DOHH2 (cell line): ENCODE measurements around the gene THSD1.
"Not testable (repeated sequence)": the region's sequence is repeated elsewhere in the genome, so short reads cannot be mapped to it uniquely, and the experiment has no call there.

Source experiments
- H3F3A ChIP-seq: fragments of 200-600 bp; sonication (generic), shearing (Covaris generic); 2 replicates; pipeline ENCODE4 v1.6.0; 2016; ENCODE audit warnings: antibody characterized with exemption, mild to moderate bottlenecking; ENCODE audit not compliant: control insufficient read depth, insufficient read depth
- H3K27ac ChIP-seq: fragments of 200-600 bp; sonication (generic); 2 replicates; pipeline ENCODE4 v1.5.1; 2014; ENCODE audit warnings: low read depth, mild to moderate bottlenecking, low read length, moderate library complexity
- H3K27me3 ChIP-seq: fragments of 200-600 bp; sonication (generic); 2 replicates; pipeline ENCODE4 v1.6.1; 2014; ENCODE audit warnings: mild to moderate bottlenecking, low read length, mixed read lengths; ENCODE audit not compliant: control insufficient read depth
- H3K36me3 ChIP-seq: fragments of 200-600 bp; sonication (generic); 2 replicates; pipeline ENCODE4 v1.6.1; 2014; ENCODE audit warnings: mild to moderate bottlenecking, low read length, moderate library complexity, mixed read lengths; ENCODE audit not compliant: control insufficient read depth
- H3K4me1 ChIP-seq: fragments of 200-600 bp; sonication (generic); 2 replicates; pipeline ENCODE4 v1.6.1; 2014; ENCODE audit warnings: mild to moderate bottlenecking, low read length, mixed read lengths; ENCODE audit not compliant: control insufficient read depth
- H3K4me2 ChIP-seq: fragments of 200-600 bp; sonication (generic); 2 replicates; pipeline ENCODE4 v1.6.0; 2014; ENCODE audit warnings: mild to moderate bottlenecking, low read length, moderate library complexity
- H3K4me3 ChIP-seq: fragments of 200-600 bp; sonication (generic); 2 replicates; pipeline ENCODE4 v1.5.1; 2014; ENCODE audit warnings: mild to moderate bottlenecking, low read length, mixed read lengths
- H3K79me2 ChIP-seq: fragments of 200-600 bp; sonication (generic); 2 replicates; pipeline ENCODE4 v1.6.1; 2014; ENCODE audit warnings: mild to moderate bottlenecking, low read length, mixed read lengths; ENCODE audit not compliant: control insufficient read depth
- H3K9me2 ChIP-seq: fragments of 200-600 bp; sonication (generic); replicated peaks from 2 replicates; pipeline ENCODE4 v1.6.1; 2014; ENCODE audit warnings: mild to moderate bottlenecking, low read length, mixed read lengths; ENCODE audit not compliant: control insufficient read depth
- H3K9me3 ChIP-seq: fragments of 200-600 bp; sonication (generic); 2 replicates; pipeline ENCODE4 v1.6.1; 2014; ENCODE audit warnings: antibody characterized with exemption, low read length, mixed read lengths; ENCODE audit not compliant: control insufficient read depth, insufficient read depth
- H4K20me1 ChIP-seq: fragments of 200-600 bp; sonication (generic); 2 replicates; pipeline ENCODE4 v1.6.0; 2014; ENCODE audit warnings: low read depth, mild to moderate bottlenecking, antibody characterized with exemption, low read length, moderate library complexity; ENCODE audit not compliant: control insufficient read depth, insufficient read depth
- EZH2phosphoT487 ChIP-seq: fragments of 200-600 bp; sonication (generic); IDR thresholded peaks from 2 replicates; pipeline ENCODE4 v1.6.1; 2017; ENCODE audit warnings: borderline replicate concordance, mild to moderate bottlenecking, antibody characterized with exemption, low read length, moderate library complexity, mixed read lengths
- TF ChIP-seq, protein P1 (sequence below): fragments of 200-600 bp; sonication (generic); IDR thresholded peaks from one replicate; pipeline ENCODE4 v1.5.1; 2014; ENCODE audit warnings: antibody characterized with exemption, mild to moderate bottlenecking, low read depth, low read length; ENCODE audit not compliant: poor library complexity, severe bottlenecking

Gene THSD1

DNA sequence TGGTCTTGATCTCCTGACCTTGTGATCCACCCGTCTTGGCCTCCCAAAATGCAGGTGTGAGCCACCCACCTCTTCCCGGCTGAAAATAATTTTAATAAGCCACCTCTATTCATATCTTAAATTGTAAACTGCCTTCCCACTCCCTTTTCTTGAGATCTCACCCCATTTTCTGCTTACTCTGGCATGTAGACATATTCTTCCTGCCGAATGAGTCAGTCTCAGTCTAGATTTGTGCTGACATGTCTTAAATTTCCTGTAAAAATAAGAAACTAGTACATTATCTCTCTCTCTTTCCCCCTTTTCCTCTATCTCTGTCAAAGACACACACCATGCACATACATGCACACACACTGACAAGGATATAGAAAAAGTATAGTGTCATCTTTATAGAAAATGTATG lies 60.9 kb downstream of the THSD1 start:
- H3K4me1 ChIP-seq, result no peaks in the 10 kb centered on the region
- H3K9me2 ChIP-seq, result no peaks in the 10 kb centered on the region
- no peak overlapping the region for H3K27ac ChIP-seq
- no peaks in the 10 kb centered on the region for H3K36me3 ChIP-seq
- no peak overlapping the region for H3K4me3 ChIP-seq
- no peak overlapping the region for H3K4me2 ChIP-seq
- H4K20me1 ChIP-seq, result no peaks in the 10 kb centered on the region
- H3K79me2 ChIP-seq, result no peaks in the 10 kb centered on the region
- H3K9me3 ChIP-seq, result no peaks in the 10 kb centered on the region
- no peaks in the 10 kb centered on the region for H3F3A ChIP-seq
- TF ChIP-seq, protein P1, sequence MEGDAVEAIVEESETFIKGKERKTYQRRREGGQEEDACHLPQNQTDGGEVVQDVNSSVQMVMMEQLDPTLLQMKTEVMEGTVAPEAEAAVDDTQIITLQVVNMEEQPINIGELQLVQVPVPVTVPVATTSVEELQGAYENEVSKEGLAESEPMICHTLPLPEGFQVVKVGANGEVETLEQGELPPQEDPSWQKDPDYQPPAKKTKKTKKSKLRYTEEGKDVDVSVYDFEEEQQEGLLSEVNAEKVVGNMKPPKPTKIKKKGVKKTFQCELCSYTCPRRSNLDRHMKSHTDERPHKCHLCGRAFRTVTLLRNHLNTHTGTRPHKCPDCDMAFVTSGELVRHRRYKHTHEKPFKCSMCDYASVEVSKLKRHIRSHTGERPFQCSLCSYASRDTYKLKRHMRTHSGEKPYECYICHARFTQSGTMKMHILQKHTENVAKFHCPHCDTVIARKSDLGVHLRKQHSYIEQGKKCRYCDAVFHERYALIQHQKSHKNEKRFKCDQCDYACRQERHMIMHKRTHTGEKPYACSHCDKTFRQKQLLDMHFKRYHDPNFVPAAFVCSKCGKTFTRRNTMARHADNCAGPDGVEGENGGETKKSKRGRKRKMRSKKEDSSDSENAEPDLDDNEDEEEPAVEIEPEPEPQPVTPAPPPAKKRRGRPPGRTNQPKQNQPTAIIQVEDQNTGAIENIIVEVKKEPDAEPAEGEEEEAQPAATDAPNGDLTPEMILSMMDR, result no peak
- no peak for TF ChIP-seq EZH2phosphoT487
- H3K27me3 ChIP-seq, result peaks cover 7% of the 10 kb centered on the region

DNA sequence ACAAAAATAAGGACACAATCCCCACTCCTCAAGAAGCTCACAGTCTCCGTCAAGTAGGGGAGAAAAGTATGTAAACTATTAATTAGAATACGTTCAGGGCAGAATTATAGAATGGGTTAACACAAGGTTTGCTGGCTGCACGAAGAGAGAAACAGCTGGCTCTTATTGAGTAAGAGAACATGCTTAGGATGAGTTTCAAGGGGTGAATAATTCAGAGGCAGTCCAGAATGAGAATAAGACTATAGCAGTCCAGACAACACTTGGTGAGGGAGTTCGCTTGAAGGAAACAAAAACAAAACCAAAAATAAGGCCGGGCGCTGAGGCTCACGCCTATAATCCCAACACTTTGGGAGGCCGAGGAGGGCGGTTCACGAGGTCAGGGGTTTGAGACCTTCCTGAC lies 61.9 kb downstream of the THSD1 start:
- no peak for TF ChIP-seq EZH2phosphoT487
- Histone ChIP-seq H3K4me3 (no peak overlapping the region), H3K9me2 (no peaks in the 10 kb centered on the region), H3K4me2 (no peak overlapping the region), H3F3A (no peaks in the 10 kb centered on the region), H3K27me3 (peaks cover 7% of the 10 kb centered on the region), H4K20me1 (no peaks in the 10 kb centered on the region), H3K4me1 (no peaks in the 10 kb centered on the region), H3K79me2 (no peaks in the 10 kb centered on the region), H3K36me3 (no peaks in the 10 kb centered on the region), H3K9me3 (no peaks in the 10 kb centered on the region), H3K27ac (no peak overlapping the region)

DNA sequence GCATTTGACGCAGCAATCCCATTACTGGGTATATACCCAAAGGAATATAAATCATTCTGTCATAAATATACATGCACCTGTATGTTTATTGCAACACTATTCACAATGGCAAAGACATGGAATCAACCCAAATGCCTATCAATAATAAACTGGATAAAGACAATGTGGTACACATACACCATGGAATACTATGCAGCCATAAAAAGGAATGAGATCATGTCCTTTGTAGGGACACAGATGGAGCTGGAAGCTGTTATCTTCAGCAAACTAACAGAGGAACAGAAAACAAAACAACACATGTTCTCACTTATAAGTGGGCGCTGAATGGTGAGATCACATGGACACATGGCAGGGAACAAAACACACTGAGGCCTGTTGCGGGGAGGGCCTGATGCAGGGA lies 63.8 kb downstream of the THSD1 start:
- H3K4me1 ChIP-seq, H3K9me3 ChIP-seq, H3K36me3 ChIP-seq, H3K9me2 ChIP-seq, H3K27ac ChIP-seq, H4K20me1 ChIP-seq, H3K4me3 ChIP-seq, H3K4me2 ChIP-seq, H3K79me2 ChIP-seq, H3F3A ChIP-seq: not testable (repeated sequence)
- H3K27me3 ChIP-seq, result peaks cover 11% of the 10 kb centered on the region

DNA sequence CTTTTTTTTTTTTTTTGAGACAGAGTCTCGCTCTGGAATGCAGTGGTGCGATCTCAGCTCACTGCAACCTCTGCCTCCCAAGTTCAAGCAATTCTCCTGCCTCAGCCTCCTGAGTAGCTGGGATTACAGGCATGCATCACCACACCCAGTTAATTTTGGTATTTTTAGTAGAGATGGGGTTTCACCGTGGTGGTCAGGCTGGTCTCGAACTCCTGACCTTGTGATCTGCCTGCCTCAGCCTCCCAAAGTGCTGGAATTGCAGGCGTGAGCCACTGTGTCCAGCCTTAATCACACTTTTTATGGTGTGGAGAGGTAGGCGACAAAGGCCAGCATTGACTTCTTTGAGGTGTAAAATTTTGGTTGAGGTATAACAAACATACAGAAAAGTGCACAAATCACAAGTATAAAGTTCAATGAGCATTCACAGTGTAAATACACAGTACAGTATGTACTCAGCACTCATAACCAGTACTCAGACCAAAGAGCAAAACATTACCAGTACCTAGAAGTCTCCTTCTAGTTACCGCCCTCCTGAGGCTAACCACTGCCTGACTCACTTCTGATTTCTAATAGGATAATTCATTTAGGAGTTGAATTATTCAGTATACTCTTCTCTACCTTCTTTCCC lies 68.0 kb downstream of the THSD1 start:
- not testable (repeated sequence) for H3K27ac ChIP-seq, H3F3A ChIP-seq, H3K9me3 ChIP-seq, H3K4me2 ChIP-seq, H4K20me1 ChIP-seq, H3K79me2 ChIP-seq, H3K27me3 ChIP-seq, H3K9me2 ChIP-seq, H3K36me3 ChIP-seq, H3K4me1 ChIP-seq, H3K4me3 ChIP-seq

DNA sequence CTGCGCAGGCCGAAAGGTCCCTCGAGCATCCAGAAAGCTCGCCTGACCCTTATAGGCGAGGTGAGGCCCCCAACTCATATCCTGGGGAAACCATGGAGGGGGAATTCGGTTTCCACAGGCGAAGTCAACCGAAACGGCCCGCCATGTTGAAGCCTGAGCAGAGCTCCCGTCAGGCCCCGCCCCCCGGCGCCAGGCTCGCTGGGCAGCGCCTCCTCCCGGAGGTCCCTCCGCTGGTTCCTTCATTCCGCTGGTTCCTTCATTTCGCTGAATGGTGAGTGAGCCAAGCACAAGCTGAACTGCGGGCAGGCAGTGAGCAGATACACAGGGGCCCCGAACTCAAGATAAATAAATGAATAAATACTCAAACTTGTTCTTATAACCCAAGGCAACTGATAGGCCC lies 71.9 kb downstream of the THSD1 start:
- H3K9me3 ChIP-seq, H3K4me3 ChIP-seq, H3K27me3 ChIP-seq, H3K36me3 ChIP-seq, H3K4me1 ChIP-seq, H3F3A ChIP-seq, H3K4me2 ChIP-seq, H4K20me1 ChIP-seq, H3K27ac ChIP-seq, H3K9me2 ChIP-seq, H3K79me2 ChIP-seq: not testable (repeated sequence)

DNA sequence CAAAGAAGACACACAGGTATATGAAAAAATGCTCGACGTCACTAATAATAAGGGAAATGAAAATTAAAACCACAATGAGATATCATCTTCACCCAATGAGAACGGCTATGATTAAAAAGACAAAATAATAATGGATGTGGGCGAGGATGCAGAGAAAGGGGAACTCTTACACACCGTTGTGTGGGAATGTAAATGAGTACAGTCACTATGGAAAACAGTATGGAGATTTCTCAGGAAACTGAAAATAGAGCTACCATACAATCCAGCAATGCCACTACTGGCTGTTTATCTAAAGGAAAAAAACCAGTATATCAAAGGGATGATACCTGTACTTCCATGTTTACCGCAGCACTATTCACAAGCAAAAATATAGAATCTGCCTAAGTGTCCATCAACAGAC lies 74.1 kb downstream of the THSD1 start:
- H3K27me3 ChIP-seq, H3K27ac ChIP-seq, H3K9me2 ChIP-seq: not testable (repeated sequence)

More for the DNA sequence above, 74.1 kb downstream of the THSD1 start:
- H3F3A ChIP-seq, H4K20me1 ChIP-seq, H3K9me3 ChIP-seq, H3K4me1 ChIP-seq, H3K4me3 ChIP-seq, H3K79me2 ChIP-seq, H3K36me3 ChIP-seq, H3K4me2 ChIP-seq: not testable (repeated sequence)
